ENCODE data around the gene CCDC102A.
"Not testable (repeated sequence)": the region's sequence is repeated elsewhere in the genome, so short reads cannot be mapped to it uniquely, and the experiment has no call there.

GRCh38 chr16:57499941-57500340, 36.4 kb downstream of the CCDC102A start:
- TF ChIP-seq ZNF274 (IDR thresholded peaks at IDR 0.05; ENCODE audit: low read length); ZNF274 (tag by site-specific recombination; IDR thresholded peaks at IDR 0.05; ENCODE audit: borderline replicate concordance); ZNF138 (tag by site-specific recombination; IDR thresholded peaks at IDR 0.05; ENCODE audit: borderline replicate concordance): not testable (repeated sequence)

Measured in HEK293 (cell line).